GM23338 (cell line): ENCODE measurements around the gene TINAGL1. TPM values are rescaled to one million over a fixed set of nuclear protein-coding genes. Genes with fewer than 3 reads are reported as not detected.

Experiments used
- ATAC-seq: fragments of 200-7000 bp; cut with Tn5 transposase; 3 replicates; pipeline ENCODE4 v1.9.1; 2020
- DNase-seq: peaks from one replicate; pipeline ENCODE4 v3.0.0-alpha.2; 2015; ENCODE audit warnings: low spot score
- H2AFZ ChIP-seq: fragments of 200-600 bp; sonication (generic); 2 replicates; pipeline ENCODE4 v1.8.0; 2016; ENCODE audit warnings: antibody characterized with exemption, mild to moderate bottlenecking, moderate library complexity
- H3F3A ChIP-seq: fragments of 200-600 bp; sonication (generic); replicated peaks from 2 replicates; pipeline ENCODE4 v1.8.0; 2017; ENCODE audit warnings: antibody characterized with exemption, mixed run types, low read depth
- H3K27ac ChIP-seq: fragments of 200-600 bp; sonication (generic); 2 replicates; pipeline ENCODE4 v1.6.1; 2016; ENCODE audit warnings: low read depth
- H3K27me3 ChIP-seq: fragments of 200-600 bp; sonication (generic); 2 replicates; pipeline ENCODE4 v1.8.0; 2016; ENCODE audit warnings: mild to moderate bottlenecking, mixed run types, moderate library complexity; ENCODE audit not compliant: insufficient read depth
- H3K36me3 ChIP-seq: fragments of 200-600 bp; sonication (generic); 2 replicates; pipeline ENCODE4 v1.8.0; 2016; ENCODE audit warnings: mild to moderate bottlenecking; ENCODE audit not compliant: insufficient read depth
- H3K4me1 ChIP-seq: fragments of 200-600 bp; sonication (generic); 2 replicates; pipeline ENCODE4 v1.8.0; 2016; ENCODE audit warnings: mild to moderate bottlenecking, moderate library complexity; ENCODE audit not compliant: insufficient read depth
- H3K4me2 ChIP-seq: fragments of 200-600 bp; sonication (generic); 2 replicates; pipeline ENCODE4 v1.7.1; 2017; ENCODE audit warnings: mixed run types
- H3K4me3 ChIP-seq: fragments of 200-600 bp; sonication (generic); 2 replicates; pipeline ENCODE4 v1.6.1; 2016; ENCODE audit warnings: mixed run types
- H3K79me2 ChIP-seq: fragments of 200-600 bp; sonication (generic); replicated peaks from 2 replicates; pipeline ENCODE4 v1.8.0; 2017; ENCODE audit warnings: mild to moderate bottlenecking; ENCODE audit not compliant: insufficient read depth
- H3K9me2 ChIP-seq: fragments of 200-600 bp; sonication (generic); 2 replicates; pipeline ENCODE4 v1.8.0; 2017; ENCODE audit not compliant: insufficient read depth
- H4K20me1 ChIP-seq: fragments of 200-600 bp; sonication (generic); replicated peaks from 2 replicates; pipeline ENCODE4 v1.8.0; 2017; ENCODE audit warnings: mild to moderate bottlenecking; ENCODE audit not compliant: insufficient read depth
- H3K27ac Mint-ChIP-seq: 2 replicates; pipeline ENCODE4 v1.8.0; 2020; ENCODE audit warnings: inconsistent platforms, mild to moderate bottlenecking, moderate library complexity, mixed read lengths
- H3K27me3 Mint-ChIP-seq: 3 replicates; pipeline ENCODE4 v1.8.0; 2022; ENCODE audit warnings: low read depth, mild to moderate bottlenecking, moderate library complexity, mixed read lengths, inconsistent platforms; ENCODE audit not compliant: insufficient read depth, poor library complexity
- H3K36me3 Mint-ChIP-seq: 3 replicates; pipeline ENCODE4 v1.8.0; 2021; ENCODE audit warnings: low read depth, mild to moderate bottlenecking, inconsistent platforms, moderate library complexity, mixed read lengths
- H3K4me1 Mint-ChIP-seq: 3 replicates; pipeline ENCODE4 v1.8.0; 2020; ENCODE audit warnings: mild to moderate bottlenecking, inconsistent platforms, mixed read lengths
- H3K4me3 Mint-ChIP-seq: 3 replicates; pipeline ENCODE4 v1.8.0; 2021; ENCODE audit warnings: moderate library complexity, mild to moderate bottlenecking, inconsistent platforms, mixed read lengths
- H3K9me3 Mint-ChIP-seq: 3 replicates; pipeline ENCODE4 v1.8.0; 2020; ENCODE audit warnings: moderate library complexity, mild to moderate bottlenecking, inconsistent platforms, mixed read lengths
- CREB1 ChIP-seq: fragments of 250-450 bp; sonication (Bioruptor Pico); IDR thresholded peaks from 2 replicates; pipeline ENCODE4 v1.5.0; 2020; ENCODE audit warnings: low read depth, mild to moderate bottlenecking, moderate library complexity
- EZH2 ChIP-seq: fragments of 200-600 bp; sonication (generic); IDR thresholded peaks from one replicate; pipeline ENCODE4 v1.8.0; 2017; ENCODE audit warnings: antibody characterized with exemption, mild to moderate bottlenecking, low read depth; ENCODE audit not compliant: unreplicated experiment
- NANOG ChIP-seq: IDR thresholded peaks from 2 replicates; pipeline ENCODE4 v1.6.1; 2016; ENCODE audit warnings: antibody characterized with exemption, borderline replicate concordance
- POLR2AphosphoS5 ChIP-seq: IDR thresholded peaks from 2 replicates; pipeline ENCODE4 v1.6.1; 2016; ENCODE audit warnings: antibody characterized with exemption, low read depth
- ZNF114 ChIP-seq: fragments of 250-450 bp; sonication (Bioruptor Pico); IDR thresholded peaks from 2 replicates; pipeline ENCODE4 v1.5.0; 2020; ENCODE audit warnings: mild to moderate bottlenecking, moderate library complexity
- ZNF462 ChIP-seq: fragments of 250-450 bp; sonication (Bioruptor Pico); IDR thresholded peaks from 2 replicates; pipeline ENCODE4 v1.5.0; 2020; ENCODE audit warnings: mild to moderate bottlenecking, moderate library complexity
- polyA plus RNA-seq: library from polyadenylated mRNA; unstranded; fragments of >200 nt; fragmentation: Nextera tagmentation; extraction: Ambion mirVana; gene quantifications from 2 replicates; pipeline ENCODE4 v1.2.1, GENCODE V29; 2016
- total RNA-seq: library from RNA; depleted of rRNA; stranded (reverse); fragments of >200 nt; shearing (Covaris generic); gene quantifications from 2 replicates; pipeline ENCODE4 v1.2.3, GENCODE V29; 2014

Gene TINAGL1
- total and polyA plus RNA-seq, 2 experiments from 2014 or later: 6.8 to 15.8 TPM

- TF ChIP-seq ZNF462 (CRISPR knock-in tag) (no peak), EZH2 (no peak), ZNF114 (no peak), CREB1 (CRISPR knock-in tag) (no peak), POLR2AphosphoS5 (no peak)
These were observed 44.5 kb downstream of the TINAGL1 start (continued) for GRCh38 chr1:31620631-31621497.

- DNase-seq (no peak), ATAC-seq (no peak)
These were observed 45.1 kb downstream of the TINAGL1 start for GRCh38 chr1:31621498-31621820.

More at GRCh38 chr1:31621498-31621820, 45.1 kb downstream of the TINAGL1 start:
- no peaks in the 10 kb centered on the region for H3K36me3 Mint-ChIP-seq
- Histone ChIP-seq H2AFZ (no peak overlapping the region), H3K4me2 (no peak overlapping the region), H3K27ac (no peak overlapping the region), H3K4me3 (no peak overlapping the region), H3K79me2 (no peaks in the 10 kb centered on the region), H3K9me2 (no peaks in the 10 kb centered on the region), H3K4me1 (no peaks in the 10 kb centered on the region), H4K20me1 (no peaks in the 10 kb centered on the region), H3K27me3 (peaks cover 16% of the 10 kb centered on the region), H3F3A (no peaks in the 10 kb centered on the region), H3K36me3 (no peaks in the 10 kb centered on the region)
- peaks cover 5% of the 10 kb centered on the region; the same call in 2 of the 3 replicates for H3K4me1 Mint-ChIP-seq
- no peak for TF ChIP-seq NANOG
- H3K27me3 Mint-ChIP-seq: peaks cover 16% of the 10 kb centered on the region
- no peak overlapping the region for H3K4me3 Mint-ChIP-seq
- no peak overlapping the region for H3K27ac Mint-ChIP-seq
- no peaks in the 10 kb centered on the region for H3K9me3 Mint-ChIP-seq
